HG03439 (cell line): ENCODE results near the gene CD9.
"Not testable (repeated sequence)": the region's sequence is repeated elsewhere in the genome, so short reads cannot be mapped to it uniquely, and the experiment has no call there.

Experiments
- ATAC-seq: cut with Tn5 transposase; IDR thresholded peaks from one replicate; pipeline ENCODE4 v1.9.1; 2021; ENCODE audit warnings: mild to moderate bottlenecking, moderate library complexity; ENCODE audit not compliant: unreplicated experiment

Gene CD9

GRCh38 chr12:6178981-6179761 lies 21.0 kb upstream of the CD9 start:
- no peak for ATAC-seq

DNA sequence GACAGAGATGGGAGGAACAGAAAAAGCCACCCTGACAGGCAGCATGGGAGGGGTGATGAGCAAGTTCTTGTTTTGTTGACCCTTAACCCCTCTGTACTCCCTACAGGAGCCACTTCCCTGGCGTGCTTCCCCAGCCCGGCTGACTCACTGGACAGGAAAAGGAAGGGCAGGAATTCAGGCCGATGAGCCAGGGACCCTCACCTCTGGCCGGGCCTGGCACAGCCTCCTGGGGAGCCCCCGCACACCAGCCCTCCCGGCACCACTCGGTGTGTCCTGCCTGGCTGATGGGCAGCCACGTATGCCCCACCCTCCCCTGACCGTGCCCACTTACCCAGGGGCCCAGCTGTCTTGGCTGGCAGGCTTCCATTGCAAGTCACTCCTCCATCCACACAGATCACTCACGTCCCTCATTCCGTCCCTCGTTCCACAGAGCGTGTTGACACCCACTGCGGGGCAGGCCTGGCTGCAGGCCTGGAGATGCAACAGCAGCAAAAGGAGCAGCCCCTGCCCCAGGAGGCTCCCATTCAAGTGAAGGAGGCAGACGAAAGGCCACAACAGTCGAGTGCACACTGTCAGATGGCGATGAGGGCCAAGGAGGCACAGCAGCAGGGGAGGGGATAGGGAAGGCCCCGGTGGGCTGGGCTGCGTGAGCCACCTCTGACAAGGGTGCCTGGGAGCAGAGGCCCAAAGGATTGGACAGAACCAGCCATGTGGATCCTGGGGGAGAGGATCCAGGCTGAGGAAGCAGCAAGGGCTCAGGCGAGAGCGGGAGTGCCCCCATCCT lies 19.7 kb upstream of the CD9 start:
- no peak for ATAC-seq

GRCh38 chr12:6181166-6181565 lies 19.0 kb upstream of the CD9 start:
- no peak for ATAC-seq

- ATAC-seq: no peak
These were observed 18.5 kb upstream of the CD9 start for GRCh38 chr12:6181583-6182278.

GRCh38 chr12:6182279-6182898 lies 17.8 kb upstream of the CD9 start:
- ATAC-seq: no peak

DNA sequence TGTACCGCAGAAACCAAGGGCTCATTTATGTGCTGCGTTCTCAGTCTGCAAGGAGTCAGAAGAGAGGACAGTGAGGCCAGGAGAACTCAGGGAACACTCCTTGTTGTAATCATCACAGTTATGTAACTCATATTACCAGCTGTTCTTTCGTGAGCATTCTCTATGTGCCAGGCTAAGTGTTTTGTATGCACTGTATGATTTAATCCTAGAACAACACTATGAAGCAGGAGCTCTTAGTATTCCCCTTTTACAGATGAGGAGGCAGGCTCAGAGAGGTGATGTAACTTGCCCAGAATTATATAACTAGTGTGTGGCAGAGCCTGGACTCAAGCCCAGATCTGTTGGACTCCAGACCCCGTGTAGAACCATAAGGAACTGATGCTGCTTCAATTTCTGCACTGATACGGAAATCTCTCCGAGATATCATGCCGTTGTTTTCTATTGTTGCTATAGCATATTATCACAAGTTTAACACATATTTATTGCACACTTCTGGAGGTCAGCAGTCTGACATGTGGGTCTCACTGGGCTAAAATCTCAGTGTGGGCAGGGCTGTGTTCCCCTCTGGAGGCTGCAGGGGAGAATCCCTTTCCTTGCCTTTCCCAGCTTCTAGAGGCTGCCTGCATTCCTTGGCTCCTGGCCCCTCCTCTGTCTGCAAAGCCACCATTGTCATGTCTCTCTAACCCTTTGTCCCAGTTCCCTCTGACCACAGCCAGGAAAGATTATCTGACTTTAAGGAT lies 16.3 kb upstream of the CD9 start:
- no peak for ATAC-seq

- ATAC-seq: no peak
These were observed 14.0 kb upstream of the CD9 start for GRCh38 chr12:6185961-6186827.

GRCh38 chr12:6187948-6188793 lies 12.0 kb upstream of the CD9 start:
- no peak for ATAC-seq

DNA sequence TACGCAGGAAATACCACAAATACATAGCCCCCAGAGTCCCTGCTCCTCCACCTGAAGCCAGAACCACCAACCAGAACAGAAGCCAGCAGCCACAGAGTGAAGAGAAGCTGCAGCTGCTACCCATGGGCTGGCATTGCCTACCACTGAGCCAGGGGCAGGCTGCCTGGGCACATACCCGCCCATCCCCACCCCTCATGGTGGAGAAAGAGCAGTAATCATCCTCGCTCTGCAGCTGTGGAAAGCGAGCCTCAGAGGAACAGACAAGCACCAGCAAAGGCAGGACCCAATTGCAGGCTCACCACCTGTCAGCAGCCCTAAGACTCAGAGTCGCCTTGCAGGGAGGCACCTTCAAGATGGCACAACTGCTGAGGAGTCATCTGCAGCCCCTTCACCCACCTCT lies 11.2 kb upstream of the CD9 start:
- no peak for ATAC-seq

- not testable (repeated sequence) for ATAC-seq
These were observed 10.1 kb upstream of the CD9 start for GRCh38 chr12:6189952-6190598.

DNA sequence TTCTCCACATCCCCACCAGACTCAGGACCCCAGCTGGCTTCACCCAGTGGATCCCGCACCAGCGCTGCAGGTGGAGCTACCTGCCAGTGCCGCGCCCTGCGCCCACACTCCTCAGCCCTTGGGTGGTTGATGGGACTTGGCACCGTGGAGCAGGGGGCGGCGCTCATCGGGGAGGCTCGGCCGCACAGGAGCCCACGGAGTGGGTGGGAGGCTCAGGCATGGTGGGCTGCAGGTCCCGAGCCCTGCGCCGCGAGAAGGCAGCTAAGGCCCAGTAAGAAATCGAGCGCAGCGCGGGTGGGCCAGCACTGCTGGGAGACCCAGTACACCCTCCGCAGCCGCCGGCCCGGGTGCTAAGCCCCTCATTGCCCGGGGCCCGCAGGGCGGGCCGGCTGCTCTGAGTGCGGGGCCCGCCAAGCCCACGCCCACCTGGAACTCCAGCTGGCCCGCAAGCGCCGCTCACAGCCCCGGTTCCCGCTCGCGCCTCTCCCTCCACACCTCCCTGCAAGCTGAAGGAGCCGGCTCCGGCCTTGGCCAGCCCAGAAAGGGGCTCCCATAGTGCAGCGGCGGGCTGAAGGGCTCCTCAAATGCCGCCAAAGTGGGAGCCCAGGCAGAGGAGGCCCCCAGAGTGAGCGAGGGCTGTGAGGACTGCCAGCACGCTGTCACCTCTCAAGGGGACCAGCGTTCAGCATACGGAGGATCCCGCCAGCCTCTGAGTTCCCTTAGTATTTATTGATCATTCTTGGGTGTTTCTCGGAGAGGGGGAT lies 9.3 kb upstream of the CD9 start:
- not testable (repeated sequence) for ATAC-seq

GRCh38 chr12:6192604-6193380 lies 7.4 kb upstream of the CD9 start:
- no peak for ATAC-seq

DNA sequence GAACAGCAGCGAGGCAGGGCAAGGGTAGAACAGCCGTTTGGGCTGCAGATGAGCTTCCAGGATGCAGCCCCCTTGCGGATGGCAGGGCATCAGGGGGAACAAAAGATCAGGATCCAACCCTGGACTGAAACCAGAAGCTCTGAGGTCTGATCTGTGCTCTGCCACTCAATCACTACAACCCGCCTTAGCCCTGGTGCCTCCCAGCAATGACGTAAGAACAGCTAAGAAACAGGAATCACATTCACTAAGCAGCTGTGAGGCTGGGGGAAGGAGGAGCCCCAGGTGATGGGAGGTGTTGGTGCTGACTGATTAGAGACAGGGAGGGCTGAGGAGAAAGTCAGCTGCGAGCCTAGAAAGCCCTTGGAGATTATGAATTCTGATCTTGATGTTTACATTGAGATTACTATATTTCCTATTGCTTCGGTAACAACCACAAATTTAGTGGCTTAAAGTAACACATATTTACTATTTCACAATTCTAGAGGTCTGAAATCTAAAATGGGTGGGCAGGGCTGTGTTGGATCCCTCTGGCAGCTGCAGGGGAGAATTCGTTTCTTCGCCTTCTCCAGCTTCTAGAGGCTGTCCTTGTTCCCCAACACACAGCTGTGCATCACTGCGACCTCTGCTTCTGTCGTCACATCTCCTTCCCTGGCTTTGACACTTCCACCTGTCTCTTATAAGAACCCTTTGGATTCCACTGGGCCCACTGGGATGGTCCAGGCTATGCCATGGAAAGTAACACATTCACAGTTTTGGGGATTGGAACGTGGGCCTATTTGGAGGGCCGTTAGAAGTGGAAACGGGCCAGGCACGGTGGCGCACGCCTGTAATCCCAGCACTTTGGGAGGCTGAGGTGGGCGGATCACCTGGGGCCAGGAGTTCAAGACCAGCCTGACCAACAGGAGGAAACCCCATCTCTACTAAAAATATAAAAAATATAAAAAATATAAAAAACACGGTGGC lies 6.1 kb upstream of the CD9 start:
- ATAC-seq: no peak

- ATAC-seq: no peak
These were observed 4.3 kb upstream of the CD9 start for GRCh38 chr12:6195665-6196535.

DNA sequence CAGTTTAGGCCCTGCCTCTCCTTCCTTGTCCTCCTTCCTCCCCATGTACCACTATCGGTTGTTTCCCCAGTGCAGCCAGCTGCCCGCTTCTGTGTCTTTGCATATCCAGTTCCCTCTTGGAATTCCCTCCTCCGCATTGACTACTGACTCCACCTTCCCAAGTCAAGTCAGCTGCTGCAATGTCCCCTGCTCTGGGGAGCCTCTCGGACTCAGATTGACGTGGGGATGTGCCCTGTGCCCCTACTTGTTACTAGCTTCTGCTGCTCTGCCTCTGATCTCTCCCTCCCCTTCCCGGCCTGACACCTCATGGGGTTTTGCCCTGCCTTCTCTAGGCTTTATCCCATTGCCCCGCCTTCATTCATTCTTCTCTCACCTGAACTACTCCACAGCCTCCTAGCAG lies 2.1 kb upstream of the CD9 start:
- no peak for ATAC-seq
